Esophagus (tissue), 2 donors: Measurements from ENCODE around the gene SPRYD7. TPM values are rescaled to one million over a fixed set of nuclear protein-coding genes. Genes with fewer than 3 reads are reported as not detected.

Experiments used
- H3K27ac ChIP-seq, 2 donors: one replicate each; pipeline ENCODE4 v1.5.1; 2013; ENCODE audit warnings: low read depth in 2 of 2, mild to moderate bottlenecking in 2 of 2, inconsistent platforms in 1 of 2, low read length in 1 of 2, moderate library complexity in 1 of 2
- H3K27me3 ChIP-seq, 2 donors: one replicate each; pipeline ENCODE4 v1.6.1; 2013; ENCODE audit warnings: low read length in 2 of 2, control low read depth in 1 of 2, mild to moderate bottlenecking in 1 of 2; ENCODE audit not compliant: insufficient read depth in 2 of 2, control insufficient read depth in 1 of 2
- H3K36me3 ChIP-seq, 2 donors: one replicate each; pipeline ENCODE4 v1.6.1; 2013; ENCODE audit warnings: low read length in 1 of 2; ENCODE audit not compliant: control insufficient read depth in 2 of 2, insufficient read depth in 2 of 2
- H3K4me1 ChIP-seq, 2 donors: one replicate each; pipeline ENCODE4 v1.6.1; 2013; ENCODE audit warnings: low read length in 1 of 2; ENCODE audit not compliant: control insufficient read depth in 2 of 2, insufficient read depth in 2 of 2
- H3K4me3 ChIP-seq, 2 donors: one replicate each; pipeline ENCODE4 v1.5.1; 2013; ENCODE audit warnings: low read length in 2 of 2, mild to moderate bottlenecking in 2 of 2, low read depth in 1 of 2, moderate library complexity in 1 of 2
- H3K9me3 ChIP-seq, 2 donors: one replicate each; pipeline ENCODE4 v1.6.1; 2013; ENCODE audit warnings: mild to moderate bottlenecking in 2 of 2, low read depth in 1 of 2, low read length in 1 of 2, moderate library complexity in 1 of 2; ENCODE audit not compliant: control insufficient read depth in 2 of 2, insufficient read depth in 1 of 2
- WGBS, 2 donors: extraction: QIAGEN DNeasy Blood & Tissue Kit; methylation state at CpG; one replicate each; pipeline ENCODE4 v1.1.7; 2013; 5-methylcytosine and 5-hydroxymethylcytosine counted together
- polyA plus RNA-seq, 2 donors: library from polyadenylated mRNA; stranded (reverse); fragments of 200-250 nt; gene quantifications; one replicate each; pipeline ENCODE4 v1.2.3, GENCODE V29; 2013
- donor health status: healthy with polysubstance abuse.
- donor health status: Bipolar disorder and iron deficiency.

Gene SPRYD7
- polyA plus RNA-seq, 2 donors, result 7.0 to 8.2 TPM

DNA sequence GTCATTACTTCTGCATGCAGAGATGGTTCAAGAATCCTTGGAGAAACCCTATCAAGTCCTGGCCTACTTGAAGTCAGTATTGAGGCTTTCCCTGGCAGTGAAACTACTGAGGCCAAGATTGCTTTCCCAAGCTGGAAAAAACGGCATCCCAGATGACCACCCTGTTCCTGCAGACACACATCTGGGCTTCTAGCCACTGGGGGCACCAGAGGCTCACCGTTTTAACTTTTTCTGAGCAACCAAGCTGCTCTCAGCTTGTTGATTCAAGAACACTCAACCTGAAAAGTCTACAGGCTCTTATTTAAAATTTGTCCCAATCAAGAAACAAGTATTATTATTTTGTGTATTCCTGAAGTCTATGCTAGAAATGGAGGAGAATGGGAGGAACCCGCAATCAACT, 66.6 kb downstream of the SPRYD7 start:
- Histone ChIP-seq H3K4me1 (no peaks in the 10 kb centered on the region), H3K4me3 (no peak overlapping the region), H3K27me3 (no peaks in the 10 kb centered on the region), H3K27ac (no peak overlapping the region), H3K9me3 (peaks cover 0 to under 1% of the 10 kb centered on the region in 2 donors), H3K36me3 (no peaks in the 10 kb centered on the region)
- WGBS, 2 donors, result 49 to 51% methylated on average over 3 of the region's 3 CpGs

DNA sequence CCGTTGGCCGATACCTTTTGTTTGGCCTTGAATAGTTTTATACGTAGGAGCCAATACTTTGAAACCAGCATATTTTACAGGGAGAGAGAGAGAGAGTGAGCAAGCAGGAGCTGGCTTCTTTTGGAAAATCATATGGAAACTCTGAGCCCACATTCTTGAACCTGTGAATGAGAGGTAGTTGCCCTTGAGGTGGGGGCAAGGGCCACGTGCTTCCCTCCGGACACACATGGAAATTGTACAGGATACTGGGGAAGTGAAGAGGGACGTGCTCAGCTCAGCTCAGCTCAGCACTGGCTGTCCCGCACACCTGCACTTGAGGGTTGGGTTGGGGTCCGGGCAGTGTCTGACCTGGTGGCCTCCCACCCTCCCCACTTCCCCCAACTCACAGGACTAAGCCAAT, 68.3 kb downstream of the SPRYD7 start:
- no peaks in the 10 kb centered on the region for H3K9me3 ChIP-seq
- 82 to 84% methylated on average over 8 of the region's 8 CpGs for WGBS, 2 donors
- H3K27ac ChIP-seq, result no peak overlapping the region
- no peak overlapping the region for H3K4me3 ChIP-seq
- no peaks in the 10 kb centered on the region for H3K4me1 ChIP-seq
- no peaks in the 10 kb centered on the region for H3K36me3 ChIP-seq
- no peaks in the 10 kb centered on the region for H3K27me3 ChIP-seq

DNA sequence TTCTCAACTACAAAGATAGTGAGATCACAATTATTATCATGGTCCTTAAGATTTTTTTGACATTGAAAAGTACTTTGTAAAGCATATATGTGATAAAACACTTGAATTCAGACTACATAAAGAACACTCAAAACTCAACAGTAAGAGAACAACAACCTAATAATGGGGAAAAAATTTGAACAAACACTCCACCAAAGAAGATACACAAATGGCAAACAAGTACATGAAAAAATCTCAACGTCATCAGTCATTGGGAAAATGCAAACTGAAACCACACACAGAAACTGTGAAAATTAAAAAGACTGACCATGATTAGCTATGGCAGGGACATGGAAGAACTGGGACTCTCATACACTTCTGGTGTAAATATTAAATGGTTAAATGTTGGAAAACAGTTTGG, 70.9 kb downstream of the SPRYD7 start:
- 60 to 70% methylated on average over 1 of the region's 1 CpG for WGBS, 2 donors
- H3K27ac ChIP-seq, result no peak overlapping the region

DNA sequence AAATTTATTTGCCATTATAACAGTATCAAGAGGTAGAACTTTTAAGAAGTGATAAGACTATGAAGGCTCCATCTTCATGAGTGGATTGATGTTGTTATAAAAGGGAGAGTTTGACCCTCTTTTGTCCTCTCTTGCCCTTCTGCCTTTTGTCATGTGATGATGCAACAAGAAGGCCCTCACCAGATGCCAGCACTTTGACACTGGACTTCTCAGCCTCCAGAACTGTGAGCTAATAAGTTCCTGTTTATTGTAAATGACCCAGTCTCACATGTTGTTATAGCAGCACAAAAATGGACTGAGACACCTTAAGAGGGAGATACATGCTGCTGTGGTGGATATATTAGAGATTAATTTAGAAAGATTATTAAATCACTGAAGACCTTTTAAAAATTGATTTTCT, 71.6 kb downstream of the SPRYD7 start:
- no peaks in the 10 kb centered on the region for H3K27me3 ChIP-seq
- H3K4me1 ChIP-seq, result no peaks in the 10 kb centered on the region
- H3K36me3 ChIP-seq, result no peaks in the 10 kb centered on the region
- no peak overlapping the region for H3K27ac ChIP-seq
- H3K9me3 ChIP-seq, result no peaks in the 10 kb centered on the region
- no peak overlapping the region for H3K4me3 ChIP-seq

More for the DNA sequence above, 70.9 kb downstream of the SPRYD7 start:
- Histone ChIP-seq H3K36me3 (no peaks in the 10 kb centered on the region), H3K9me3 (no peaks in the 10 kb centered on the region), H3K4me3 (no peak overlapping the region), H3K27me3 (no peaks in the 10 kb centered on the region), H3K4me1 (no peaks in the 10 kb centered on the region)

Other genes with a start within 250 kb of the SPRYD7 start
- 10 to 100 TPM; 53.0 to 73.6 TPM for gene EBPL, start 244.9 kb downstream of the SPRYD7 start, polyA plus RNA-seq
- gene KPNA3, start 143.7 kb downstream of the SPRYD7 start, polyA plus RNA-seq, result 10 to 100 TPM; 11.7 to 15.0 TPM
- 10 to 100 TPM; 22.1 to 25.1 TPM for gene TRIM13, start 60.7 kb upstream of the SPRYD7 start, polyA plus RNA-seq
- under 1 TPM; 0.59 to 0.79 TPM for gene KCNRG, start 79.1 kb upstream of the SPRYD7 start, polyA plus RNA-seq